AG09319 (cell line): ENCODE measurements around the gene SLC23A1.

ENCODE experiments used
- DNase-seq: peaks from one replicate; pipeline ENCODE4 v3.0.0-alpha.2; 2010; ENCODE audit warnings: low read depth; ENCODE audit errors: extremely low read depth
- TF ChIP-seq, protein P1 (sequence below): IDR thresholded peaks from 2 replicates; pipeline ENCODE4 v1.5.1; 2011; ENCODE audit warnings: low read depth, mild to moderate bottlenecking, inconsistent platforms, low read length, moderate library complexity

SLC23A1 gene

DNA sequence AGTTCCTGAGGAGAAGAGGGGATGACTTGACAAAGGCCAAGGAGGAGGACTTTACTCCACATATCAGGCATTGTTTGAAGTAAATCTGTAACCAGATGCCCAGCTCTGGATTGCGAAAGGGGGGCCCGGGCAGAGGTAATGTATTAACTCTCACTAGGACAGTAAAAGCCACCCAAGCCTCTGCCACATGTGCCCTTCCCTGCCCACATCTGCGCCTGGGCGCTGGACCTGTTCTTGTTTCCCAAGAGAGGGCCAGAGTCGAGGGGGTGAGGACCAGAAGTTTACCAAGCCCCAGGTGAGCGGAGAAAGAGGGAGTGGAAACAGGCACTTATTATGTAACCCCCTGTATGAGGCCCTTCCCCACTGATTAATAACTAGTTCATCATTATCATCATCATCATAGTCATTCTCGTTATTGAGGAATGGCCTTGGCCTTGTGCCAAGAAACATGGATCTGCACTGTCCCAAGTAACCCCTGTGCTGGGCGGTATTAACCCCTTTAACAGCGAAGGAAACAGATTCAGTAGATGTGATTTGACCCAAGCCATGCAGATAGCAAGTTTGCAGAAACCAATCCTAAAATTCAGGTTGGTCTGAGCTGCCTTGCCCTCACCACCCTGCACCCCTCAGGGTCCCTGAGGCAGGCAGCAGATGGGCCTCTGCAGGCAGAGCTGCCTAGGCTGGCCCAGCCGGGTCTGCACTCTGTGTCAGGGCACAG, at the start of gene SLC23A1:
TSS of gene SLC23A1 (minus strand) at position 23 of the 718 bp plus-strand sequence. CDS start 44 bp downstream, outside the sequence.
- DNase-seq: no peak
- TF ChIP-seq, protein P1, sequence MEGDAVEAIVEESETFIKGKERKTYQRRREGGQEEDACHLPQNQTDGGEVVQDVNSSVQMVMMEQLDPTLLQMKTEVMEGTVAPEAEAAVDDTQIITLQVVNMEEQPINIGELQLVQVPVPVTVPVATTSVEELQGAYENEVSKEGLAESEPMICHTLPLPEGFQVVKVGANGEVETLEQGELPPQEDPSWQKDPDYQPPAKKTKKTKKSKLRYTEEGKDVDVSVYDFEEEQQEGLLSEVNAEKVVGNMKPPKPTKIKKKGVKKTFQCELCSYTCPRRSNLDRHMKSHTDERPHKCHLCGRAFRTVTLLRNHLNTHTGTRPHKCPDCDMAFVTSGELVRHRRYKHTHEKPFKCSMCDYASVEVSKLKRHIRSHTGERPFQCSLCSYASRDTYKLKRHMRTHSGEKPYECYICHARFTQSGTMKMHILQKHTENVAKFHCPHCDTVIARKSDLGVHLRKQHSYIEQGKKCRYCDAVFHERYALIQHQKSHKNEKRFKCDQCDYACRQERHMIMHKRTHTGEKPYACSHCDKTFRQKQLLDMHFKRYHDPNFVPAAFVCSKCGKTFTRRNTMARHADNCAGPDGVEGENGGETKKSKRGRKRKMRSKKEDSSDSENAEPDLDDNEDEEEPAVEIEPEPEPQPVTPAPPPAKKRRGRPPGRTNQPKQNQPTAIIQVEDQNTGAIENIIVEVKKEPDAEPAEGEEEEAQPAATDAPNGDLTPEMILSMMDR: no peak

DNA sequence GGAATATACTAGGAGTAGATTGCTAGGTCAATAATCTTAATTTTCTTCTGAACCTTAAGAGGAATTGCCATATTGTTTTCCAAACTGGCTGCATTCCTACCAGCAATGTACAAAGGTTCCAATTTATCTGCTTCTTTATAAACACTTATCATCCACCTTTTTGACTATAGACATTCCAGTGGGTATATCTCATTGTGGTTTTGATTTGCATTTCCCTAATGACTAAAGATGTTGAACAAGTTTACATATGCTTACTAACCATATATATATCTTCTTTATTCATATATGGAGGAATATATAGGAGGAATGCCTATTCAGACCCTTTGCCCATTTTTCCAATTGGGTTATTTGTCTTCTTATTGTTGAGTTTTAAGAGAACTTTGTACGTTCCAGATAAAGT, 48.6 kb upstream of the SLC23A1 start:
- TF ChIP-seq, protein P1: no peak

DNA sequence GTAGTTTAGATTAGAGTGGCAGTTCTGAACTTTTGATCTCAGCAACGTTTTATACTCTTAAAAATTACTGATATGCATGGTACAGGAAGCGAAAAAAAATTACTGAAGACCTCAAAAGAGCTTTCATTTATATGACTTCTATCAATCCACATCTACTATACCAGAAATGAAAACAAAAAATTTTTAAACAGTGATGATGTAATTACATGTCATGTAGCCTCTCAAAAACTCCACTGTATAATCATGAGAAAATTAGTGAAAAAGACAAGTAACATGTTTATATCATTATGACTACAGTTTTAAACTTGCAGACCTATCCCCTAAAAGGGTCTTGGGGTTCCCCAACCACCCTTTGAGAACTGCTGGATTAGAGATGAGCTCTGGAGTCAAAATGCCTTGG, 46.9 kb upstream of the SLC23A1 start:
- TF ChIP-seq, protein P1: no peak
- no peak for DNase-seq

More for the DNA sequence above, 48.6 kb upstream of the SLC23A1 start:
- no peak for DNase-seq

DNA sequence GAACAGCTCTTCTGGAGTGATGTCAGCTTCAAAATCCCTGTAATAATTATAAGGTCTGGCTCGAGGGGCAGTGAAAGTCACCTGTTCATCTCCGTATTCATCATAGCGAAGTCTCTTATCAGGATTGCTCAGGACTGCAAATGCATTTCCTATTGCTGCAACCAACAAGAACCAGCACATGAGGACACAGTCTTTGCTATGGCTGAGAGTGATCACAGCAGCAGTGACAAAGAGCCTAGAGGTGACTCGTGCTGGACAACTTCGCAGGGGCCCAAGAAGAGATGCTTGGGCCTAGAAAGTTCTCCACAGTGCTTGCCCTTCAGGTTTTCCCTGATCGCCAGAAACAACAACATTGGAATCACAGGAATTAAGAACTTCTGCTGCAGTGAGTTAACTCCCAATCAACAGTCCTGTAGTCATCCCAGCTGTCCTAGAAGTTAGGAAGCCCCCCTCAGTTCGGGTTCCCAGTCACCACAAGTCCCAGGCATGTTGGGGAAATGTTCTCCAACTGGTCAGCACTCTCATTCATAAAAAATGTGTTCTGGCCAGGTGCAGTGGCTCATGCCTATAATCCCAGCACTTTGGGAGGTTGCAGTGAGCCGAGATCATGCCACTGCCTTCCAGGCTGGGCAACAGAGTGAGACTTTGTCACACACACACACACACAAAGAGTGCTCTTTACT, 43.2 kb upstream of the SLC23A1 start:
- TF ChIP-seq, protein P1: no peak
- DNase-seq: peak; percentile 11

DNA sequence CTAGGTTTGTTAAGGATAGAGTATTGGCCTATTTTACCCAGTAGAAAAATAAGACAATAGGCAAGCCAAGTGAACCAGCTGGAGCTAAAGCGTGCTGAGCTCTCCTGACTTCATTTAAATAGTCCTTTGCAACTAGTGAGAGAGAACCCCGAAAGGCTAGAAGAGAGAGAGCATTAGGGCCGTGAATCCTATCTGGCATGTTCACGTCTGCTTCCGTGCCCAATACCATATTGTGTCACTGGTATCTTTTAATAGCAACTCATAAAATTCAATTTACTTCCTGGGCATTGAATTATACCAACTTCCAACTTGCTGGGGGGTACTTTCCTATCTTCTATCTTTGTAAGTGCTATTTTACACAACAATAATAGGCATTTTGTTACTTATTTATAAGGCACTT, 42.4 kb upstream of the SLC23A1 start:
- TF ChIP-seq, protein P1: no peak
- DNase-seq: no peak

DNA sequence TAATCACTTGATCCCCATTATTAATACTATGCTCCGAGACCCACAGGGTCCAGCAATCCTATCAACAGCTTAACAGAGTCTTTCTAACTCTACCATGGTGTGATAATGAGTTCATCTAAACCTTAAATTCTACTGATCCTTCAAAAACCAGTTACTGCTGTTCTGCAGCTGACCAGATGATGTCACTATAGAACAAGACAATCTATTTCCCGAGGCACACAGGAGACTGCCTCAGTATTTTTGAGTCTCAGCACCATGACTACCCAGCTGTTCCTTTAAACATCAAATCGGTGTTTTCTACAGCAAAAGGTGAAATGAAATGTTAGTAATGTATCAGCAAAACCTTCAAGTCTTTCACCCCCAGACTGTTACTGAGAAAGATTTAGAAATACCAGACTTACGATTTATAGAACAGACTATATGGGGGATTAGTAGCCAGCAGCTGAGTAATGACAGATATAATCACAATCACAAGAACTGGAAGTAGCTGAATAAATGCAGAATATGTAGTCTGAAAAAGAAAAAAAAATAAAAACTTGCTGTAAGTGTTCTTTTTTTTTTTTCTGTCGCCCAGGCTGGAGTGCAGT, 39.3 kb upstream of the SLC23A1 start:
- TF ChIP-seq, protein P1: peak; percentile 93
- peak; percentile 49 for DNase-seq
